Activated CD4-positive, alpha-beta T cell treated with anti-CD3 and anti-CD28 coated beads, Interleukin-2, amount 10 ng/mL, durations not matched to agents 7 days and 5 days (primary cell): Measurements from ENCODE around the gene ADGRV1. TPM values are rescaled to one million over a fixed set of nuclear protein-coding genes. Genes with fewer than 3 reads are reported as not detected.

Source experiments
- CTCF ChIA-PET: fragments of 350-600 bp; sonication (Branson Sonifier 250); formaldehyde crosslinking; loops from one replicate; lab custom pipeline; 2021; ENCODE audit warnings: antibody characterized with exemption; lab: Charles Lee
- POLR2A ChIA-PET: fragments of 350-600 bp; sonication (Branson Sonifier 250); formaldehyde crosslinking; loops from one replicate; lab custom pipeline; 2021; ENCODE audit warnings: antibody characterized with exemption; lab: Charles Lee
- DNase-seq: peaks from one replicate; pipeline ENCODE4 v3.0.0-alpha.2; 2020
- H3K27ac Mint-ChIP-seq: one replicate; pipeline ENCODE4 v1.8.0; 2021; ENCODE audit warnings: mild to moderate bottlenecking, moderate library complexity, mixed read lengths
- H3K27me3 Mint-ChIP-seq: one replicate; pipeline ENCODE4 v1.8.0; 2021; ENCODE audit warnings: mixed read lengths
- H3K36me3 Mint-ChIP-seq: one replicate; pipeline ENCODE4 v1.8.0; 2021; ENCODE audit warnings: low read depth, mixed read lengths
- H3K4me1 Mint-ChIP-seq: one replicate; pipeline ENCODE4 v1.8.0; 2021; ENCODE audit warnings: mixed read lengths
- H3K4me3 Mint-ChIP-seq: one replicate; pipeline ENCODE4 v1.8.0; 2021; ENCODE audit warnings: mild to moderate bottlenecking, moderate library complexity, mixed read lengths
- H3K9me3 Mint-ChIP-seq: one replicate; pipeline ENCODE4 v1.8.0; 2021; ENCODE audit warnings: mixed read lengths
- total RNA-seq, 2 experiments: library from RNA; stranded (reverse); gene quantifications; one replicate each; pipeline ENCODE4 v1.2.3, GENCODE V29; 2021

The ADGRV1 gene
- total RNA-seq, 2 experiments from 2014 or later: not detected

DNA sequence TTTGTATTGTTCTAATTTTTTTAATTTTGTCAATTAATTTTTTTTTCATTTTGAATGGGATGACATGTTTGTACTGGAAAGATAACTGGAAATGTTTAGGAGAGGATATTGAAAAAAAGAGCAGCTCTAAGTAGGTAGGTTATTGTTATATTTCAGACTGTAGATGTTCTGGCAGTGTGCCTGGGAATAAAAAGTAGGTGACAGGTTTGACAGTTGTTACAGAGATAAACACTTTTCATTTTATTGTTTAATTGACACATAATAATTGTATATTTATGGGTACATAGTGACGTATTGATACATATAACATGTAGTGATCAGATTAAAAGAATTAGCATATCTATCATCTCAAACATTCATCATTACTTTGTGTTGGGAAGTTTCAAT lies 545.5 kb downstream of the ADGRV1 start:
- H3K36me3 Mint-ChIP-seq: no peaks in the 10 kb centered on the region
- ChIA-PET POLR2A (interaction anchor here (0.6 kb wide), 1 partner anchor 343 kb away, joined by 3 read pairs; no protein-coding TSS in a partner anchor), CTCF (no interaction called here)
- DNase-seq: no peak
- H3K4me1 Mint-ChIP-seq: no peaks in the 10 kb centered on the region
- no peak overlapping the region for H3K4me3 Mint-ChIP-seq
- no peak overlapping the region for H3K27ac Mint-ChIP-seq
- no peaks in the 10 kb centered on the region for H3K9me3 Mint-ChIP-seq
- peaks cover 18% of the 10 kb centered on the region for H3K27me3 Mint-ChIP-seq

DNA sequence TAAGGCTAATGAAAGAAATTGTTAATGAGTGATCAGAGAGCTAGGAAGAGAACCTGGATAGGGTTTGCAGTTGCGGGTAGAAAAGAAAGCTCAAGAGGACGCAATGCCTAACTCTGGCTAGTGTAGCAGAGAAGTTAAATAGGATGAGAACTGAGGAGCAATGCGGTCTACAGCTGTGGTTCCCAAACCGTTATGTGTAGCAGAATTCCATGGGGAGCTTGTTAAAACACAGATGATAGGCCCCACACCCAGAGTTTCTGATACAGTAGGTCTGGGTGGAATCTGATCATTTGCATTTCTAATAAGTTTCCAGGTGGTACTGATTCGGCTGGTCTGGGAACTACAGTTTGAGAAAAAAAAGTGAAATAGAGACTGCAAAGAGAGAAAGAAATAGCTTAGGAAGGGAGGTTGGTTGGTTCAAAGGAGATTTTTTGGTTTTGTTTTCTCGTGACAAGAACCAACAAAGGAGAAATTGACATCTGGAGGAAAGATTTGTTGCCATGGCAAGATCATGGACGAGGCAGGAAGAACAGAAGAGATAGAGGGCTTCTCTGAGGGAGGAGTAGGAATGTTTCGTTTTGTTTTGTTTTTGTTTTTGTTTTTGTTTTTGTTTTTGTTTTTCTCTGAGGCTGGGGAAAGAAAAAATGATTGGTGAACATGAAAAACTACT lies 548.4 kb downstream of the ADGRV1 start:
- no peaks in the 10 kb centered on the region for H3K36me3 Mint-ChIP-seq
- ChIA-PET CTCF (interaction anchor here (0.7 kb wide), 1 partner anchor 17 kb away, joined by 3 read pairs; no protein-coding TSS in a partner anchor), POLR2A (no interaction called here)
- no peak overlapping the region for H3K27ac Mint-ChIP-seq
- no peaks in the 10 kb centered on the region for H3K4me1 Mint-ChIP-seq
- peaks cover 14% of the 10 kb centered on the region for H3K27me3 Mint-ChIP-seq
- H3K9me3 Mint-ChIP-seq: no peaks in the 10 kb centered on the region
- DNase-seq: no peak
- H3K4me3 Mint-ChIP-seq: no peak overlapping the region

DNA sequence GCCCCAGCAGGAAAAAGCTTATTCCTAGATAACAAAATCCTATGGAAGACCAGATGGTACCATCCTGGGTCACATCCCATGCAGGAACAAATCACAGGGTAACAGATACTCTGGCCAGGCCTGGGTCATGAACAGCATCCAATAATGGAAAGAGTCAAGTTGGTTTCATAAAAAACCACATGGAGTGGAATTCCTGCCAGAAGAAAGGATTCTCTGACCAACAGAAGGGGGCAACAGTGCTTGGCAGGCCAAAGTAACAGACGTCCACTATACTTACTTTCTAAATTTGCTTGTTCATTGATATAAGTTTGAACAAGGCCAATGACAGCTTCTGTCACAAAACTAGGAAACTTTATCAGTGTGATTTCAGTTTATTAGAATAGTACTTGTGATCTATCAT lies 551.0 kb downstream of the ADGRV1 start:
- ChIA-PET POLR2A (no interaction called here), CTCF (no interaction called here)
- Mint-ChIP-seq H3K9me3 (no peaks in the 10 kb centered on the region), H3K4me3 (no peak overlapping the region), H3K4me1 (peaks cover 5% of the 10 kb centered on the region), H3K36me3 (no peaks in the 10 kb centered on the region), H3K27me3 (peaks cover 16% of the 10 kb centered on the region), H3K27ac (no peak overlapping the region)
- DNase-seq: no peak

DNA sequence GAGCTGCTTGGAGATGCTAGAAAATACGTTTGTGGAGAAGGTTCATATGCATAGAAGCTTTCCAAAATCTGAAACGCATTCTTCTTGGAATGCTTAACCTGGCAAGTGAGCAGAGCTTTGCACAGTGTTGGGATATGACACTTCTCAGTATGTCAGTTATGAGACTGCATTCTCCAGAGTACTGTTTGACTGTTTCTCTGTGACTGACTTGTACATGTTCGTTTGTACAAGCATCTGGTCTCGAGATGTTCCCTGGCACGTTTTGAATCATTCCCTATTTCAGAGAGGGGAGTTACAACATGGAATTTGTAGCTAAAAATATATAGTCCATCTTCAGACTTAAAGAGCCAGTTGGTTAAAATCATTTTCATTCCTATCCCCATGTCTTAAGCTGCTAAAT lies 552.1 kb downstream of the ADGRV1 start:
- CTCF ChIA-PET: no interaction called here
- H3K27me3 Mint-ChIP-seq: peaks cover 13% of the 10 kb centered on the region

DNA sequence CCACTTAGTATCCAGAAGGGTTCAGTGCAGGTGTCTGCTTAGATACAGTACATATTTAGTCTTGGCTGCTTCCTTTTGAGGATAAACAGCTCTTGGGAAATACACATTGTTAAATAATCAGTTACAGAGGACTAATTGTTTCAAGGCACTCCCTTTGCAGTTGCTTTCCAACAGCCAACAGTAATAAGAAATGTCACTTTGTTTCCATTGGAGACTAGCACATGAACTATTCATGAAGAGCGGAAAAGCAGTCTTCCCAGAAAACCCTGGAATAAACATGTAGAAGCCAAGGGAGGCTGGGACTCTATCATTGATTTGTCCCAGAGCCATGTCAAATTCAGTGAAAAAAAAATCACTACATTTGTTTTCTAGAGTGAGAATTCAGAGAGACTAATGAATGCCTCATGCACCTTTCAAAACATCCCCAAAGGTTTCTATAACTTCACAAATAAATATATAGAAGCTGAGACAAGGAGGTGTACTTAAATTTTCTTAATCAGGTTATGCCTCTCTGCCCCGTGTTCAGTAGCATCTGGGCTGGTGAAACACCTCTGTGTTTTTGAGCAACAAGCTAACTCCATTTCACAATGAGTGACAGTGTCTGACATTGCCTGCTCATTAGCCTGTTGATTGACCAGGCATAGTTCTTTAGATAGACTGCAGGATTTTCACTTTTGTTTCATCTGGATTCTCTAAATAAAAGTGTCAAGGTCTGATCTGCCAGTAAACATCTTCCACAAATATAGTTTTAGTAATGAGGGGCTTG lies 553.1 kb downstream of the ADGRV1 start:
- H3K4me1 Mint-ChIP-seq: peaks cover 9% of the 10 kb centered on the region
- DNase-seq: no peak
- ChIA-PET CTCF (no interaction called here), POLR2A (no interaction called here)
- H3K4me3 Mint-ChIP-seq: no peak overlapping the region
- no peaks in the 10 kb centered on the region for H3K36me3 Mint-ChIP-seq
- no peaks in the 10 kb centered on the region for H3K9me3 Mint-ChIP-seq
- no peak overlapping the region for H3K27ac Mint-ChIP-seq
- H3K27me3 Mint-ChIP-seq: peaks cover 10% of the 10 kb centered on the region

More for the DNA sequence above, 552.1 kb downstream of the ADGRV1 start:
- Mint-ChIP-seq H3K9me3 (no peaks in the 10 kb centered on the region), H3K27ac (no peak overlapping the region), H3K36me3 (no peaks in the 10 kb centered on the region), H3K4me3 (no peak overlapping the region), H3K4me1 (peaks cover 9% of the 10 kb centered on the region)
- POLR2A ChIA-PET: no interaction called here
- no peak for DNase-seq

DNA sequence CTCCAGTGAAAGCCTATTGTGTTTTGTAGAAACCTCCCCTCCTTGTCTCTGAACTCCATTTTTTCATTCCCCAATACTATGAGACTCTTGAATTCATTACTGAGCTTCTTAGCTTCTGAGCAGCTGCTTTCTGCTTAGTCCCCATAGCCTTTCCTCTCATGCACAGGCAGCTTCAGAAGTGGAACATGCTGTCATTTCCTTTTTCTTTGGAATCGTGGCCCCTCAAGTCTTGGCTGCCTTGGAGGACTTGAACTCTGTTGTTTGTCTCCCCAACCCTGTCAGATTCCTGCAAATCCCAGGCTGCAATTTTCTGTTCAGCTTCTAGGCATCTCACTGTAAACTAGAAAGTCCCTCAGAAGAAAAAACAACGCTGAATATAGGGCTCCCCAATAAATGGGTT lies 556.1 kb downstream of the ADGRV1 start:
- Mint-ChIP-seq H3K9me3 (no peaks in the 10 kb centered on the region), H3K4me3 (no peak overlapping the region), H3K4me1 (peaks cover 9% of the 10 kb centered on the region), H3K27ac (no peak overlapping the region), H3K27me3 (peaks cover 4% of the 10 kb centered on the region), H3K36me3 (no peaks in the 10 kb centered on the region)
- CTCF ChIA-PET: interaction anchor here (0.8 kb wide), 1 partner anchor 270 kb away, joined by 4 read pairs; no protein-coding TSS in a partner anchor
- POLR2A ChIA-PET: no interaction called here
- DNase-seq: no peak

DNA sequence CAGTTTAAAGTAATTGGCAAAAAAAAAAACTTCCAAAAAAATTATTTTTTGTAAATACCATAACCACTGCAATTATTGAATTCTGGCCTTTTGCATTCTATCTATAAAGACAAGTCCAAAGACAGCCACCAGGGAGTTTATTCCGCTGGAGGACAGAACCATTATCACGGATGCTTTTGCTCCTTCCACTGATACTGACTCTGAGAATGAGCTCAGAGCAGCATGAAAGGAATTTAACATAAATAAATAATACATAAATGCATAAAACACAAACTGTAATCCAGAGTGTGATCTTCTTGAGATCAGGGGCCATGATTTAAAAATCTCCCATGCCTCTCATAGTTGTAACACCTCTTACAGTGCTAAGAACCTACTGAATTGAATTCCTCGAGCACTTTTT lies 559.8 kb downstream of the ADGRV1 start:
- H3K4me3 Mint-ChIP-seq: no peak overlapping the region
- H3K9me3 Mint-ChIP-seq: no peaks in the 10 kb centered on the region

DNA sequence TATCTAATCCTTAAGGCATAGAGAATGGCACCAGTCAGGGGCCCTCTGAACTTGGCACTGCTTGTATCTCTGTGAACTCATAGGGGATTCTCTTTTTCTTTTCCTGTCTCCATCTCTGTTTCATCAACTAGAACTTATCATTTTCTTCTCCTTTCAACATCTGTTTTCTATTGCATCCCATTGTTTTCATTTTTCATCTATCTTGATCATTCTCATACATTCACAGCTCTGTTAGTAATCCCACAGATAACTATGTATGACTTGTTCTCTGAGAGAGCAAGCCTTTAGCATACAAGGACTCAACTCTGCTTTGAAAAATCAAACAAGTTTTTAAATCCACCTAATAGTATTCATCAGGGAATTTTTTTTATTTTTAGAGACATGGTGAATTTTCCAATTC lies 560.2 kb downstream of the ADGRV1 start:
- POLR2A ChIA-PET: no interaction called here
- no peaks in the 10 kb centered on the region for H3K27me3 Mint-ChIP-seq
- DNase-seq: no peak
- H3K36me3 Mint-ChIP-seq: no peaks in the 10 kb centered on the region
- no peak overlapping the region for H3K27ac Mint-ChIP-seq
- no peak overlapping the region for H3K4me3 Mint-ChIP-seq
- CTCF ChIA-PET: no interaction called here
- no peaks in the 10 kb centered on the region for H3K9me3 Mint-ChIP-seq
- H3K4me1 Mint-ChIP-seq: peaks cover 9% of the 10 kb centered on the region

More for the DNA sequence above, 559.8 kb downstream of the ADGRV1 start:
- Mint-ChIP-seq H3K36me3 (no peaks in the 10 kb centered on the region), H3K27me3 (no peaks in the 10 kb centered on the region), H3K27ac (no peak overlapping the region), H3K4me1 (peaks cover 9% of the 10 kb centered on the region)
- CTCF ChIA-PET: no interaction called here
- no peak for DNase-seq
- POLR2A ChIA-PET: no interaction called here

DNA sequence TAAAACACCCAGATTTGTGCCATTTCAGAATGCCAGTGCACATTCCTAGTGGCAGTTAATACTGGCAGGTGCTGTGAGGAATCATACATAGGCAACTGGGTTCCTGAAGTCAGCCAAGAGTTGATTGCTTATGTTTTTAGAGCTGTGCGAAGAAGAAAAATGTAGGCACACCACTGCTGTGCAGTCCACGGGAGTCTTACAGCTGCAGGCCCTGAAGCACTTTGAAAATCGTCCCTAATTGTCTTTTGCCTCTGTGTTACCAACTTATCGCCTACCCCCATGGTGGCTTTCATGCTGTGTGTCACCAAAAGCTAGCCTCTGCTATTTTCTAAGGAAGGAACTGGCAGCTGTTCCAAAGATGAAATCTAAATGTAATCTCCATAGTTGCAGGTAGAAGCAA lies 560.6 kb downstream of the ADGRV1 start:
- DNase-seq: no peak
- no peaks in the 10 kb centered on the region for H3K9me3 Mint-ChIP-seq
- CTCF ChIA-PET: no interaction called here
- no peak overlapping the region for H3K27ac Mint-ChIP-seq
- no peak overlapping the region for H3K4me3 Mint-ChIP-seq
- POLR2A ChIA-PET: no interaction called here
- H3K4me1 Mint-ChIP-seq: peaks cover 8% of the 10 kb centered on the region
- H3K27me3 Mint-ChIP-seq: no peaks in the 10 kb centered on the region
- H3K36me3 Mint-ChIP-seq: no peaks in the 10 kb centered on the region

DNA sequence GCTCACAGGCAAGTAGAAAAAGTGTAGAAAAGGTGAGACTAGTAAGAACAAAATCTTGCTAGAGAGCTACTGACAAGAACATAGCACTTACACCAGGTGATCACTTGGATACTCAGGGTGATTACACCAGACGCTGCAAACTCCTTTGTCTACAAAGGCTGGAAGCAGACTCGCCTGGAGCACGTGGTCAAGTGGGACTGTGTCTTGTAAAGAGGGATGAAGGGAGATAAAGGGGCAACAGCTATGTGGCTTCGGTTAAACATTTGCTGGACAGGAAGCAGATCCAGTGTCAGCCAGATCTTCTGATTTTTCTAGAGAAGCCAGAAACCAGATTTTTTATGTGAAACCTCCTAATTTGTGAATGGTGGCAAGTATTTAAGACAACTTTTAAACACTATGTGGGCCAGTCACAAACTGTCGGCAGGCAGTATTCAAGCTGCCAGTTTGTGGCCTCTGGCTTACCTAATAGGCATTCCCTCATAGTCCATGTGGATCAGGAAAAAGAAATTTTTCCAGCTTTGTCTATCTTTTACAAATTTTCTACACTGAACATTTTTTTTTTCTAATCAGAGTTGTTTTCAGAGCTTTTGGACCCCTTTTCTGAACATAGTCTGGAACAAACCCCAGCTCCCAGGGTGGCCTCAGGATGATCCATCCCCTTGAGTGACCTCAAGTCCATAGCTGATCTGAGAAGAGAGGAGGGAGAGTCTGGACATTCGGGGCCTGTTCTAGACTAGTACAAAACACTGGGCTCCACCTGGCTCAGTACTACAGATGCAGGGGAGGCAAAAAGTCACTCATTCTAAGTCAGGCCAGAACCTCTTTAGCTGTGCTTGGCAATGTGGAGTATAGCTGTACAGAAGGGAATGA lies 561.6 kb downstream of the ADGRV1 start:
- CTCF ChIA-PET: no interaction called here
- POLR2A ChIA-PET: no interaction called here
- Mint-ChIP-seq H3K27me3 (no peaks in the 10 kb centered on the region), H3K9me3 (no peaks in the 10 kb centered on the region), H3K4me3 (no peak overlapping the region), H3K36me3 (no peaks in the 10 kb centered on the region), H3K4me1 (no peaks in the 10 kb centered on the region), H3K27ac (no peak overlapping the region)
- no peak for DNase-seq

DNA sequence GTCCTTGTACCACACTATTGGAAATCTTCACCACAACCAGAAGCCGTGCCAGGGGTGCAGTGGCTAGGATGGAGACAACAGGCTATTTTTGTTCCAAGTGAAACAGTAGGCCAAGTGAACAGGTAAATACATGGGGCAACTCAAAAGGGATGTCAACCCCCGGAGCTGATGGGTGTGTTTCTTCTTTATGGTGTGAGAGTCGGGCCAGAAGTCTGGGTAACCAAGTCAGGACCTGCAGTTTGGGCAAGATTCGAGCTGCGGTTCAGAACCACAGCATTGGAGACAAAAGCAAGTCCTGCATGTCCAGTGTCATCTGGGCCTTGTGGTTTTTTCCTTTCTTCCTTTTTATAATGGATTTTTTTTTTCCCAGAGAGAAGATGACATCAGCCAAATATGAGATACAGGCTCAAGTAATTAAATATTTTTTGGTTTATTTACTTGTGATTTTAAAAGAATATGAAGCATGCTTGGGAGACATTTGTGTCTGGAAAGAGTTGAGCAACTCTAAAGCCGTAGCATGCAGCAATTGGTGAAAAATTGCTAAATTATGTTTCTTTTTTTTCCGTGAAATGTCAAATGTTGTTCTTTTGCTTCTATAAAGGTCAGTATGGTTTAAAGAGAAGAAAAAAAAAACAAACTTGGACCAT lies 562.9 kb downstream of the ADGRV1 start:
- Mint-ChIP-seq H3K4me1 (no peaks in the 10 kb centered on the region), H3K4me3 (no peak overlapping the region), H3K36me3 (no peaks in the 10 kb centered on the region), H3K27me3 (no peaks in the 10 kb centered on the region), H3K27ac (no peak overlapping the region), H3K9me3 (no peaks in the 10 kb centered on the region)
- ChIA-PET POLR2A (no interaction called here), CTCF (no interaction called here)
- DNase-seq: no peak

DNA sequence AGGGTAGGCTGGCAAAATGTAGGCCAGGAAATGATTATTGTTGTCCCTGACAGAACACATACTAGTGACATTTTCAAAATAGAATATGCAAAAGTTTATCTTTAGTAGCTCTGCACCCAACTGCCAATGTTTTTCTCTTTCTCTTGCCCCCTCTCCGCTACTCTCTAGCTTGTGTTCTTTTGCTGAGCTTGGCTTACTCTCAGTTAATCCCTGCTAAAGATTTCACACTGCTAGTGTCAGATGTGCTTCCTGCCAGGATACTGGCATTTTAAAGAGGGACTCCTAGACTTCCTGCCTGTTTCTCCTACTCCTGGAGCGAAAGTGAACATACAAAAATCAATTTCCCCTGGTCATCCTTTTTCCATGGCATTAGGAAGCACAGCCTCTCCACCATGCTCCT lies 564.1 kb downstream of the ADGRV1 start:
- Mint-ChIP-seq H3K4me1 (no peaks in the 10 kb centered on the region), H3K27me3 (no peaks in the 10 kb centered on the region), H3K36me3 (no peaks in the 10 kb centered on the region), H3K4me3 (no peak overlapping the region), H3K27ac (no peak overlapping the region), H3K9me3 (no peaks in the 10 kb centered on the region)
- POLR2A ChIA-PET: no interaction called here
- CTCF ChIA-PET: no interaction called here
- DNase-seq: no peak
